Chondrocyte (in vitro differentiated cells): ENCODE data around the gene GCNT2. TPM values are rescaled to one million over a fixed set of nuclear protein-coding genes. Genes with fewer than 3 reads are reported as not detected.

Source experiments
- DNase-seq: peaks from one replicate; pipeline ENCODE4 v3.0.0; 2021; ENCODE audit warnings: mixed read lengths, low spot score
- H3K27ac Mint-ChIP-seq: one replicate; pipeline ENCODE4 v1.8.0; 2021; ENCODE audit warnings: mild to moderate bottlenecking, moderate library complexity, mixed read lengths; ENCODE audit not compliant: unreplicated experiment
- H3K27me3 Mint-ChIP-seq: 2 replicates; pipeline ENCODE4 v1.8.0; 2021; ENCODE audit warnings: low read depth, mixed read lengths
- H3K36me3 Mint-ChIP-seq: 2 replicates; pipeline ENCODE4 v1.8.0; 2021; ENCODE audit warnings: low read depth, mixed read lengths
- H3K4me1 Mint-ChIP-seq: 2 replicates; pipeline ENCODE4 v1.8.0; 2021; ENCODE audit warnings: low read depth, mild to moderate bottlenecking, mixed read lengths
- H3K4me3 Mint-ChIP-seq: one replicate; pipeline ENCODE4 v1.8.0; 2021; ENCODE audit warnings: mild to moderate bottlenecking, moderate library complexity, mixed read lengths; ENCODE audit not compliant: unreplicated experiment
- H3K9me3 Mint-ChIP-seq: 2 replicates; pipeline ENCODE4 v1.8.0; 2021; ENCODE audit warnings: low read depth, mixed read lengths
- CTCF ChIP-seq: fragments of 200-600 bp; sonication (generic); IDR thresholded peaks from 2 replicates; pipeline ENCODE4 v1.5.0; 2021; ENCODE audit warnings: antibody characterized with exemption, mild to moderate bottlenecking, moderate library complexity
- total RNA-seq: library from RNA; stranded (reverse); gene quantifications from 3 replicates; pipeline ENCODE4 v1.2.1, GENCODE V29; 2021

Gene GCNT2
- total RNA-seq, 1 donor from 2014 or later = 0.67 TPM

- Mint-ChIP-seq H3K27ac (no peak overlapping the region), H3K36me3 (no peaks in the 10 kb centered on the region), H3K4me1 (peaks cover 25% of the 10 kb centered on the region), H3K4me3 (peak overlapping the region; percentile 74), H3K27me3 (peaks cover 27% of the 10 kb centered on the region), H3K9me3 (no peaks in the 10 kb centered on the region)
- no peak for DNase-seq
- no peak for TF ChIP-seq CTCF
These were observed 34.6 kb downstream of the GCNT2 start for GRCh38 chr6:10555625-10556309.

- no peaks in the 10 kb centered on the region for H3K9me3 Mint-ChIP-seq
- peaks cover 31% of the 10 kb centered on the region for H3K4me1 Mint-ChIP-seq
- H3K36me3 Mint-ChIP-seq = no peaks in the 10 kb centered on the region
- H3K27ac Mint-ChIP-seq = no peak overlapping the region
- peaks cover 28% of the 10 kb centered on the region for H3K27me3 Mint-ChIP-seq
- H3K4me3 Mint-ChIP-seq = peak overlapping the region; percentile 74
- TF ChIP-seq CTCF = no peak
- DNase-seq = no peak
These were observed 35.4 kb downstream of the GCNT2 start for GRCh38 chr6:10556589-10556988.

- DNase-seq = no peak
- Mint-ChIP-seq H3K4me1 (peaks cover 35% of the 10 kb centered on the region), H3K27me3 (peaks cover 28% of the 10 kb centered on the region), H3K36me3 (no peaks in the 10 kb centered on the region), H3K27ac (no peak overlapping the region), H3K9me3 (no peaks in the 10 kb centered on the region), H3K4me3 (no peak overlapping the region)
- no peak for TF ChIP-seq CTCF
These were observed 35.8 kb downstream of the GCNT2 start for GRCh38 chr6:10556992-10557391.

GRCh38 chr6:10557913-10558312, 36.8 kb downstream of the GCNT2 start:
- Mint-ChIP-seq H3K4me1 (peaks cover 38% of the 10 kb centered on the region), H3K4me3 (no peak overlapping the region), H3K9me3 (no peaks in the 10 kb centered on the region), H3K36me3 (no peaks in the 10 kb centered on the region), H3K27me3 (peaks cover 28% of the 10 kb centered on the region), H3K27ac (no peak overlapping the region)
- no peak for TF ChIP-seq CTCF
- no peak for DNase-seq

GRCh38 chr6:10558565-10558964, 37.4 kb downstream of the GCNT2 start:
- no peak for DNase-seq
- Mint-ChIP-seq H3K27ac (no peak overlapping the region), H3K36me3 (no peaks in the 10 kb centered on the region), H3K4me3 (no peak overlapping the region), H3K4me1 (peaks cover 38% of the 10 kb centered on the region), H3K9me3 (no peaks in the 10 kb centered on the region), H3K27me3 (peaks cover 28% of the 10 kb centered on the region)
- TF ChIP-seq CTCF = no peak
